Left lung (tissue), 10 donors: ENCODE data around the gene PDXK. TPM values are rescaled to one million over a fixed set of nuclear protein-coding genes. Genes with fewer than 3 reads are reported as not detected.

Experiments used
- ATAC-seq: fragments of 200-7000 bp; cut with Tn5 transposase; one replicate; pipeline ENCODE4 v1.9.1; 2020; ENCODE audit warnings: moderate library complexity
- DNase-seq, 4 donors: peaks; one replicate each; pipeline ENCODE4 v3.0.0-alpha.2; 2013 to 2020
- H3K27ac ChIP-seq, 2 donors: fragments of 200-600 bp; sonication (generic) in 1 of 2; one replicate each; pipeline versions ENCODE4 v1.5.0 to v1.8.0; 2020 to 2021
- H3K27me3 ChIP-seq, 2 donors: fragments of 200-600 bp; sonication (generic) in 1 of 2; one replicate each; pipeline versions ENCODE4 v1.5.0 to v1.8.0; 2020 to 2021
- H3K36me3 ChIP-seq, 2 donors: fragments of 200-600 bp; sonication (generic) in 1 of 2; one replicate each; pipeline versions ENCODE4 v1.5.0 to v1.8.0; 2020 to 2021
- H3K4me1 ChIP-seq, 2 donors: fragments of 200-600 bp; one replicate each; pipeline ENCODE4 v1.8.0; 2021
- H3K4me3 ChIP-seq, 2 donors: fragments of 200-600 bp; sonication (generic) in 1 of 2; one replicate each; pipeline versions ENCODE4 v1.5.0 to v1.8.0; 2020 to 2021; ENCODE audit warnings: mild to moderate bottlenecking in 1 of 2
- H3K9me3 ChIP-seq, 2 donors: fragments of 200-600 bp; sonication (generic) in 1 of 2; one replicate each; pipeline versions ENCODE4 v1.5.0 to v1.8.0; 2020 to 2021
- CTCF ChIP-seq, 2 donors: fragments of 200-600 bp; sonication (generic) in 1 of 2; IDR thresholded peaks; one replicate each; pipeline versions ENCODE4 v1.5.0 to v1.8.0; 2021; ENCODE audit warnings: antibody characterized with exemption in 2 of 2
- intact Hi-C, 2 donors: fragments of 100-400 bp; cut with DNase I; formaldehyde crosslinking; loops; one replicate each; pipeline versions ENCODE4 v1.11.2 to v1.14.2; 2022
- polyA plus RNA-seq, 6 donors: library from polyadenylated mRNA; unstranded; fragments of 120-200 nt; gene quantifications; one replicate each; pipeline ENCODE4 v1.2.1, GENCODE V29; 2013; ENCODE audit not compliant: insufficient read length in 6 of 6
- total RNA-seq, 2 donors: library from RNA; stranded (reverse); fragmentation: NEBNext Ultra II Directional; extraction: Animal tissue kit (Norgen Biotek cat#: 25700); gene quantifications; one replicate each; pipeline ENCODE4 v1.2.1, GENCODE V29; 2021
- donor health status: DM: no; HTN: yes; CAD: no.
- donor health status: DM: no; HTN: no; CAD: no.

PDXK gene
- total and polyA plus RNA-seq, 8 donors, result 36.9 to 305 (median 43.9) TPM

- peak; percentile 15 for ATAC-seq
- no peaks in the 10 kb centered on the region for H3K9me3 ChIP-seq
- DNase-seq, result peak in 2 of 4 donors; percentile 62 to 82
- peak overlapping the region in 1 of 2 donors; percentile 71 for H3K27ac ChIP-seq
- H3K4me3 ChIP-seq, result no peak overlapping the region
- H3K27me3 ChIP-seq, result no peaks in the 10 kb centered on the region
- peaks cover 0 to 18% of the 10 kb centered on the region in 2 donors for H3K4me1 ChIP-seq
- intact Hi-C loops, result no loop called here
- H3K36me3 ChIP-seq, result peaks cover 0 to 46% of the 10 kb centered on the region in 2 donors
- TF ChIP-seq CTCF (IDR thresholded peaks at IDR 0.05), result no peak
Measured at GRCh38 chr21:43805275-43805800, 86.4 kb downstream of the PDXK start.

GRCh38 chr21:43806017-43806710 lies 87.2 kb downstream of the PDXK start:
- no peak for TF ChIP-seq CTCF (IDR thresholded peaks at IDR 0.05)
- Histone ChIP-seq H3K4me3 (no peak overlapping the region), H3K27ac (no peak overlapping the region), H3K4me1 (peaks cover 6 to 25% of the 10 kb centered on the region in 2 donors), H3K27me3 (no peaks in the 10 kb centered on the region), H3K9me3 (no peaks in the 10 kb centered on the region), H3K36me3 (peaks cover 0 to 38% of the 10 kb centered on the region in 2 donors)
- DNase-seq (no peak), ATAC-seq (no peak)
- intact Hi-C loops, result no loop called here

- intact Hi-C loops, result no loop called here
- ATAC-seq, result no peak
Measured at GRCh38 chr21:43808367-43808766, 89.4 kb downstream of the PDXK start.

GRCh38 chr21:43808832-43809251 lies 89.9 kb downstream of the PDXK start:
- no peak overlapping the region for H3K4me3 ChIP-seq
- TF ChIP-seq CTCF (IDR thresholded peaks at IDR 0.05), result no peak
- ATAC-seq, result no peak
- no peak overlapping the region for H3K27ac ChIP-seq
- peaks cover 0 to 11% of the 10 kb centered on the region in 2 donors for H3K36me3 ChIP-seq
- H3K27me3 ChIP-seq, result no peaks in the 10 kb centered on the region
- peak in 1 of 4 donors; percentile 56 for DNase-seq
- H3K9me3 ChIP-seq, result no peaks in the 10 kb centered on the region
- intact Hi-C loops, result no loop called here
- H3K4me1 ChIP-seq, result peaks cover 19 to 42% of the 10 kb centered on the region in 2 donors

More at GRCh38 chr21:43808367-43808766, 89.4 kb downstream of the PDXK start:
- no peaks in the 10 kb centered on the region for H3K27me3 ChIP-seq
- H3K27ac ChIP-seq, result no peak overlapping the region
- TF ChIP-seq CTCF (IDR thresholded peaks at IDR 0.05), result no peak
- no peak overlapping the region for H3K4me3 ChIP-seq
- H3K4me1 ChIP-seq, result peaks cover 19 to 42% of the 10 kb centered on the region in 2 donors
- no peaks in the 10 kb centered on the region for H3K9me3 ChIP-seq
- peak in 1 of 4 donors; percentile 70 for DNase-seq
- peaks cover 0 to 16% of the 10 kb centered on the region in 2 donors for H3K36me3 ChIP-seq

- Histone ChIP-seq H3K4me3 (no peak overlapping the region), H3K27ac (no peak overlapping the region), H3K27me3 (no peaks in the 10 kb centered on the region), H3K4me1 (peaks cover 19 to 42% of the 10 kb centered on the region in 2 donors), H3K36me3 (peaks cover 0 to 6% of the 10 kb centered on the region in 2 donors), H3K9me3 (no peaks in the 10 kb centered on the region)
- DNase-seq, result peak in 1 of 4 donors; percentile 77
- no peak for ATAC-seq
- intact Hi-C loops, result no loop called here
- TF ChIP-seq CTCF (IDR thresholded peaks at IDR 0.05), result no peak
Measured at GRCh38 chr21:43809346-43809799, 90.4 kb downstream of the PDXK start.
